HepG2 (cell line): ENCODE results near the gene CRKL. TPM values are rescaled to one million over a fixed set of nuclear protein-coding genes. Genes with fewer than 3 reads are reported as not detected.

ENCODE experiments used
- CEBPB ChIP-seq: IDR thresholded peaks from 2 replicates; pipeline ENCODE4 v1.6.1; 2011; ENCODE audit warnings: low read depth, low read length, improper control_type of control experiment, borderline replicate concordance
- DZIP1 ChIP-seq: sonication (generic); formaldehyde crosslinking; IDR thresholded peaks from 2 replicates; pipeline ENCODE4 v1.5.0; 2020; ENCODE audit warnings: mild to moderate bottlenecking, missing genetic modification reagents
- FLYWCH1 ChIP-seq: sonication (generic); formaldehyde crosslinking; IDR thresholded peaks from 2 replicates; pipeline ENCODE4 v1.8.1; 2023; ENCODE audit warnings: mild to moderate bottlenecking, missing genetic modification reagents
- ISL2 ChIP-seq: sonication (generic); formaldehyde crosslinking; IDR thresholded peaks from 2 replicates; pipeline ENCODE4 v1.5.0; 2020; ENCODE audit warnings: missing genetic modification reagents
- PPARG ChIP-seq: conservative IDR thresholded peaks from 2 replicates; pipeline ENCODE4 v1.6.1; 2016; ENCODE audit warnings: missing biosample characterization, missing genetic modification reagents
- RBAK ChIP-seq: sonication (generic); formaldehyde crosslinking; IDR thresholded peaks from 2 replicates; pipeline ENCODE4 v1.5.1; 2020; ENCODE audit warnings: mild to moderate bottlenecking, missing genetic modification reagents
- TEAD2 ChIP-seq: sonication (generic); formaldehyde crosslinking; IDR thresholded peaks from 2 replicates; pipeline ENCODE4 v1.9.0; 2021; ENCODE audit warnings: missing genetic modification reagents
- ZEB1 ChIP-seq: IDR thresholded peaks from 2 replicates; pipeline ENCODE4 v1.6.1; 2012; ENCODE audit warnings: mild to moderate bottlenecking, low read depth, inconsistent platforms; ENCODE audit not compliant: insufficient replicate concordance
- ZNF207 ChIP-seq: fragments of 450-650 bp; IDR thresholded peaks from 2 replicates; pipeline ENCODE4 v1.6.1; 2016; ENCODE audit warnings: antibody characterized with exemption, borderline replicate concordance
- ZNF275 ChIP-seq: sonication (generic); formaldehyde crosslinking; IDR thresholded peaks from 2 replicates; pipeline ENCODE4 v1.8.0; 2022; ENCODE audit warnings: missing genetic modification reagents, mild to moderate bottlenecking, inconsistent platforms, borderline replicate concordance
- ZNF615 ChIP-seq: sonication (generic); formaldehyde crosslinking; IDR thresholded peaks from 2 replicates; pipeline ENCODE4 v1.5.0; 2020; ENCODE audit warnings: mild to moderate bottlenecking, missing genetic modification reagents, borderline replicate concordance
- ZNF709 ChIP-seq: sonication (generic); formaldehyde crosslinking; IDR thresholded peaks from 2 replicates; pipeline ENCODE4 v1.5.0; 2020; ENCODE audit warnings: mild to moderate bottlenecking, missing genetic modification reagents
- ZNF781 ChIP-seq: sonication (generic); formaldehyde crosslinking; IDR thresholded peaks from 2 replicates; pipeline ENCODE4 v1.5.1; 2020; ENCODE audit warnings: borderline replicate concordance, mild to moderate bottlenecking, missing genetic modification reagents; ENCODE audit errors: not compliant biosample characterization
- ZSCAN31 ChIP-seq: sonication (generic); formaldehyde crosslinking; IDR thresholded peaks from 2 replicates; pipeline ENCODE4 v1.5.0; 2020; ENCODE audit warnings: low read depth, mild to moderate bottlenecking, missing genetic modification reagents
- ZSCAN5A ChIP-seq: sonication (generic); formaldehyde crosslinking; IDR thresholded peaks from 2 replicates; pipeline ENCODE4 v1.8.0; 2022; ENCODE audit warnings: mild to moderate bottlenecking, missing genetic modification reagents, borderline replicate concordance
- polyA plus RNA-seq, 8 experiments: library from polyadenylated mRNA; depleted of rRNA in 3 of 8; stranded (reverse) in 7 of 8; unstranded in 1 of 8; fragments of >200 nt; fragmentation: Illumina TruSeq in 4 of 8; extraction: Trizol in 4 of 8; gene quantifications; 2 replicates each; pipeline versions ENCODE4 v1.2.1 to v1.2.3, GENCODE V29; 2011 to 2016; ENCODE audit warnings: low read depth in 4 of 8, missing spikeins in 1 of 8, mixed read lengths in 1 of 8; ENCODE audit not compliant: insufficient read depth in 1 of 8
- total RNA-seq, 5 experiments: library from RNA; depleted of rRNA; stranded (reverse); fragments of >200 nt; fragmentation: Illumina TruSeq; extraction: Trizol; gene quantifications; 2 replicates each; pipeline ENCODE4 v1.2.3, GENCODE V29; 2016; ENCODE audit warnings: low read depth in 1 of 5
- TF ChIP-seq, protein P1 (sequence below): sonication (generic); formaldehyde crosslinking; IDR thresholded peaks from 2 replicates; pipeline ENCODE4 v1.4.0; 2020; ENCODE audit warnings: missing genetic modification reagents, low read depth, mild to moderate bottlenecking, borderline replicate concordance
- TF ChIP-seq, protein P2 (sequence below): IDR thresholded peaks from 2 replicates; pipeline ENCODE4 v1.6.1; 2016
- TF ChIP-seq, protein P3 (sequence below): sonication (generic); formaldehyde crosslinking; IDR thresholded peaks from 2 replicates; pipeline ENCODE4 v1.5.0; 2020; ENCODE audit warnings: mild to moderate bottlenecking, missing genetic modification reagents
- TF ChIP-seq, protein P4 (sequence below): sonication (generic); formaldehyde crosslinking; IDR thresholded peaks from 2 replicates; pipeline ENCODE4 v1.4.0; 2020; ENCODE audit warnings: mild to moderate bottlenecking, missing genetic modification reagents

CRKL gene
- total and polyA plus RNA-seq, 2 of the 13 experiments (the other 11 are each of a cell fraction or from before 2014, with no cell fraction given): 37.4 to 60.6 TPM

DNA sequence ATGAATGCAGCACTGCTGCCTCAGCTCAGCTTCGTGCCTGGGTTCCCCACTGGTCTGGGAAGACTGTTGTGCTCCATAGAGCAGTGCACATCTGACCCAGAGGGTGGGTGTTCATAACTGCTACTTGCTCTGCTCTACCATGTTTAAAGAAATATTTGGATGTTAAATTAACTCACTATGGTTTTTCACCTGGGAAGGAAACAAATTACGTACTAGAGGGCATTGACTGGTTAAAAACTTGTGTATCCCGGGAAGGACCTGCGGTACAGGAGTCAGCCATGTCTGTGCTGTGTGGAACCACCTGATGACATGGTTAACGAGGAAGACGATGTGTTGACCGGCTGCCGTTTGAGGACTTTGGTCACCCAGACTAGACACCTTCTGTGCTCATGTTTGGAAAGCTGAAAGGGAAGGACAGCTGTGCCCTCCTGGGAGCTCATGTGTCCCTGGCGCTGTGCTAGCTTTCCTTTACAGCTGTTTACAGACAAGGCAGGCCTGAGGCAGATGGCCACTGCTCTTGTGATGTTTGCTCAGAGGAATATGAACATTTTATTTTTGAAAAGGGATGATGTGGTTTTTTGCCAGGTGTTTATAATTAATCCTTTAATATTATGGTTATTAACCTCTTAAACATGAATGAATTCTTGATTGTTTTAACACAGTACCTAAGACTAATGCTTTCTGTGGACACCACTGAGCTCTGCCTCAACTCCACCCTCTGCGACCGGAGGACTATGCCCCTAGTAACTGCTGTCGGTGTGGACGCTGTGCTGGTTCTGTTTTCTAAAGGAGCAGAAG lies 35.5 kb downstream of the CRKL start (continued):
- TF ChIP-seq DZIP1 (CRISPR knock-in tag) (no peak), RBAK (CRISPR knock-in tag) (no peak), PPARG (0 out of 2 replicates have a peak, but pooled peaks have one; percentile 18), ZNF615 (CRISPR knock-in tag) (no peak), ZNF275 (CRISPR knock-in tag) (no peak), ZEB1 (no peak), TEAD2 (no peak), ZSCAN5A (CRISPR knock-in tag) (no peak), ZNF207 (no peak), ISL2 (CRISPR knock-in tag) (no peak), ZSCAN31 (peak; percentile 39; the same call in 1 of the 2 replicates), FLYWCH1 (CRISPR knock-in tag) (no peak), CEBPB (no peak), ZNF709 (CRISPR knock-in tag) (no peak), ZNF781 (CRISPR knock-in tag) (peak; percentile 29)
- TF ChIP-seq, protein P1, sequence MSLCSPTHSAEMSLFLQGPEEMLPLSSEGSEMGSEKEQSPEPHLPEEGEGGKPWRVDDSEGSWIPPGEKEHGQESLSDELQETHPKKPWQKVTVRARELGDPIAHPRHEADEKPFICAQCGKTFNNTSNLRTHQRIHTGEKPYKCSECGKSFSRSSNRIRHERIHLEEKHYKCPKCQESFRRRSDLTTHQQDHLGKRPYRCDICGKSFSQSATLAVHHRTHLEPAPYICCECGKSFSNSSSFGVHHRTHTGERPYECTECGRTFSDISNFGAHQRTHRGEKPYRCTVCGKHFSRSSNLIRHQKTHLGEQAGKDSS (CRISPR knock-in tag): 0 out of 2 replicates have a peak, but pooled peaks have one; percentile 35
- TF ChIP-seq, protein P2, sequence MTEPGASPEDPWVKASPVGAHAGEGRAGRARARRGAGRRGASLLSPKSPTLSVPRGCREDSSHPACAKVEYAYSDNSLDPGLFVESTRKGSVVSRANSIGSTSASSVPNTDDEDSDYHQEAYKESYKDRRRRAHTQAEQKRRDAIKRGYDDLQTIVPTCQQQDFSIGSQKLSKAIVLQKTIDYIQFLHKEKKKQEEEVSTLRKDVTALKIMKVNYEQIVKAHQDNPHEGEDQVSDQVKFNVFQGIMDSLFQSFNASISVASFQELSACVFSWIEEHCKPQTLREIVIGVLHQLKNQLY (CRISPR knock-in tag): 0 out of 2 replicates have a peak, but pooled peaks have one; percentile 40
- TF ChIP-seq, protein P3, sequence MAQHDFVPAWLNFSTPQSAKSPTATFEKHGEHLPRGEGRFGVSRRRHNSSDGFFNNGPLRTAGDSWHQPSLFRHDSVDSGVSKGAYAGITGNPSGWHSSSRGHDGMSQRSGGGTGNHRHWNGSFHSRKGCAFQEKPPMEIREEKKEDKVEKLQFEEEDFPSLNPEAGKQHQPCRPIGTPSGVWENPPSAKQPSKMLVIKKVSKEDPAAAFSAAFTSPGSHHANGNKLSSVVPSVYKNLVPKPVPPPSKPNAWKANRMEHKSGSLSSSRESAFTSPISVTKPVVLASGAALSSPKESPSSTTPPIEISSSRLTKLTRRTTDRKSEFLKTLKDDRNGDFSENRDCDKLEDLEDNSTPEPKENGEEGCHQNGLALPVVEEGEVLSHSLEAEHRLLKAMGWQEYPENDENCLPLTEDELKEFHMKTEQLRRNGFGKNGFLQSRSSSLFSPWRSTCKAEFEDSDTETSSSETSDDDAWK (CRISPR knock-in tag): no peak
- TF ChIP-seq, protein P4, sequence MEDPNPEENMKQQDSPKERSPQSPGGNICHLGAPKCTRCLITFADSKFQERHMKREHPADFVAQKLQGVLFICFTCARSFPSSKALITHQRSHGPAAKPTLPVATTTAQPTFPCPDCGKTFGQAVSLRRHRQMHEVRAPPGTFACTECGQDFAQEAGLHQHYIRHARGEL: no peak
